PC-9 (cell line): Measurements from ENCODE around the gene CBX4.

Source experiments
- CTCF ChIP-seq: fragments of 200-600 bp; sonication (generic); conservative IDR thresholded peaks from 2 replicates; pipeline ENCODE4 v1.6.1; 2017; ENCODE audit warnings: mixed run types, antibody characterized with exemption, mild to moderate bottlenecking, moderate library complexity
- EZH2 ChIP-seq: fragments of 200-600 bp; sonication (generic); IDR thresholded peaks from 2 replicates; pipeline ENCODE4 v1.8.0; 2017; ENCODE audit warnings: antibody characterized with exemption, low read depth

GRCh38 chr17:79852748-79853147, 13.5 kb upstream of the CBX4 start:
- TF ChIP-seq CTCF = no peak
- no peak for TF ChIP-seq EZH2
